ENCODE results near the gene FAR2.
"Not testable (repeated sequence)": the region's sequence is repeated elsewhere in the genome, so short reads cannot be mapped to it uniquely, and the experiment has no call there.

FAR2 gene

GRCh38 chr12:29155079-29155478 lies 6.0 kb downstream of the FAR2 start:
- DNase-seq: no peak

GRCh38 chr12:29157486-29157946 lies 8.4 kb downstream of the FAR2 start:
- DNase-seq: no peak

GRCh38 chr12:29158115-29158763 lies 9.2 kb downstream of the FAR2 start:
- DNase-seq: no peak

GRCh38 chr12:29159661-29160060 lies 10.6 kb downstream of the FAR2 start:
- DNase-seq: no peak

- DNase-seq: no peak
These were observed 11.2 kb downstream of the FAR2 start for GRCh38 chr12:29160230-29160629.

GRCh38 chr12:29163146-29163545 lies 14.1 kb downstream of the FAR2 start:
- no peak for DNase-seq

GRCh38 chr12:29164477-29165393 lies 15.7 kb downstream of the FAR2 start:
- no peak for DNase-seq

- DNase-seq: no peak
These were observed 18.4 kb downstream of the FAR2 start for GRCh38 chr12:29167445-29167844.

- no peak for DNase-seq
These were observed 18.9 kb downstream of the FAR2 start for GRCh38 chr12:29167988-29168387.

GRCh38 chr12:29169978-29170377 lies 20.9 kb downstream of the FAR2 start:
- DNase-seq: not testable (repeated sequence)

- DNase-seq: not testable (repeated sequence)
These were observed 21.5 kb downstream of the FAR2 start for GRCh38 chr12:29170478-29171084.

GRCh38 chr12:29171421-29172258 lies 22.6 kb downstream of the FAR2 start:
- no peak for DNase-seq

- DNase-seq: no peak
These were observed 27.9 kb downstream of the FAR2 start for GRCh38 chr12:29176941-29177340.

GRCh38 chr12:29182247-29182646 lies 33.2 kb downstream of the FAR2 start:
- not testable (repeated sequence) for DNase-seq

- no peak for DNase-seq
These were observed 38.7 kb downstream of the FAR2 start for GRCh38 chr12:29187756-29188155.

GRCh38 chr12:29191267-29191850 lies 42.3 kb downstream of the FAR2 start:
- DNase-seq: no peak

- DNase-seq: no peak
These were observed 49.8 kb downstream of the FAR2 start for GRCh38 chr12:29198901-29199300.

- no peak for DNase-seq
These were observed 51.5 kb downstream of the FAR2 start for GRCh38 chr12:29200586-29200985.

GRCh38 chr12:29201296-29201695 lies 52.2 kb downstream of the FAR2 start:
- no peak for DNase-seq

- no peak for DNase-seq
These were observed 52.7 kb downstream of the FAR2 start for GRCh38 chr12:29201746-29202145.

GRCh38 chr12:29204521-29204920 lies 55.4 kb downstream of the FAR2 start:
- no peak for DNase-seq

GRCh38 chr12:29207120-29207519 lies 58.0 kb downstream of the FAR2 start:
- DNase-seq: no peak

All from NCI-H187 treated with DMSO at 0.1 percent for 48 hours (cell line).